ENCODE data around the gene VPS9D1. TPM values are rescaled to one million over a fixed set of nuclear protein-coding genes. Genes with fewer than 3 reads are reported as not detected.

The VPS9D1 gene, protein sequence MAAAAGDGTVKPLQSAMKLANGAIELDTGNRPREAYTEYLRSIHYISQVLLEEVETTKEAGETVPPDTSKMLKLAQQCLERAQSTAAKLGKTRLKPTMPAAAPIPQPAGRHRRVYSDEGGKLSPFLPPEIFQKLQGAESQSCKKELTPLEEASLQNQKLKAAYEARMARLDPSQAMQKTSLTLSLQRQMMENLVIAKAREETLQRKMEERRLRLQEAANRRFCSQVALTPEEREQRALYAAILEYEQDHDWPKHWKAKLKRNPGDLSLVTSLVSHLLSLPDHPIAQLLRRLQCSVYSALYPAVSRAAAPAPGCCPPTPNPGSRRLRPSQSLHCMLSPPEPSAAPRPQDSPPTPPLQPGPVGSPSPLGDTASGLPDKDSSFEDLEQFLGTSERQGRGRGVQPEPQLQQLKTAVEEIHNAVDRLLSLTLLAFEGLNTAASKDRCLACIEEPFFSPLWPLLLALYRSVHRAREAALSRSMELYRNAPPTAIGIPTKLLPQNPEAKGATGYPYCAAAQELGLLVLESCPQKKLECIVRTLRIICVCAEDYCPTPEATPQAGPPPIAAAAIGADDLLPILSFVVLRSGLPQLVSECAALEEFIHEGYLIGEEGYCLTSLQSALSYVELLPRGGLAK
- total RNA-seq: 13.3 and 14.5 TPM in 2 replicates

DNA sequence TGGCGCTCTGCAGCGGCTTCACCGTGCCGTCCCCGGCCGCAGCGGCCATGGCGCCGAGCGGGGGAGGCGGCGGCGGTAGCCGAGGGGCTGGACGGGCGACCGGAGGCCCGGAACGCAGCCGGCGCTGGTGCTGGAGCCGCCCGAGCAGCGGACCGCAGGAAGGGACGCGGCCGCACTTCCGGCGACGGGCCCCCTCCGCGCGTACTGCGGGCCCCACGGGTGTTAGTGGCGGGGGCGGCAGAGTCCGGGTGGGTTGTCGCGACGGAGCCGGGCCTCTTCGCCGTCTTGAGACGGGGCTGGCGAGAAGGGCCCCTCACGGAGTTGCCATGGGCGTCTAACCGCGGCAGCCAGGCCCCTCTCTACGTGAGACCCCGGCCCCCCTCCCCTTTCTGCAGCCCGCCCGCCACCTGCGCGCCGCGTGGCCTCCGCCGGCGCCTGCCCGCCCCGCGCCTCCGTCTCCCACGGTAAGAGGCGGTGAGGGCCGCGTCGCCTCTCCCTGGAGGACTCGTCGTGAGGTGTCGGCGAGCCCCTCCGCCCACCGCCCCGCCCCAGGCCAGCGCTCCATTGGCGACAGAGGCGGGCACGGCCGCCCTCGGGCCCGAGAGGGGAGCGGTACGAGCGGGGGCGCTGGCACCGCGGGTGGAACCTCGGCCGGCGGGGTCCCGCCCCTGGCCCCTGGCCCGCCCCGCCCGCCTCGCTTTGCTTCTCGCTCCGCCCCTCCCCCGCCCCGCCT is at the start of gene VPS9D1, which contains the start of gene ZNF276:
Gene VPS9D1, minus strand, starts transcription at position 86 of the 733 bp plus-strand sequence. Its CDS starts 37 bp downstream, at position 49.
Gene ZNF276, plus strand, starts transcription at position 725 of the 733 bp plus-strand sequence. CDS start 104 bp downstream, outside the sequence.
- peak within 1 kb of the TSS; percentile 91 for H3K27ac ChIP-seq (ENCODE audit: low read depth, low read length)
- H2AFZ ChIP-seq (ENCODE audit: low read length): peak within 1 kb of the TSS; percentile 18
- H3K36me3 ChIP-seq (ENCODE audit: insufficient read depth, low read length): peaks cover 31% of the 10 kb centered on the region
- peaks cover 32% of the 10 kb centered on the region for H4K20me1 ChIP-seq (ENCODE audit: insufficient read depth, low read length)
- peak within 1 kb of the TSS; percentile 94 for H3K4me2 ChIP-seq (ENCODE audit: insufficient read depth, low read length)
- H3K4me3 ChIP-seq (ENCODE audit: insufficient read depth, low read length): peak within 1 kb of the TSS; percentile 88
- peak; percentile 97 for DNase-seq (ENCODE audit: insufficient read length, low spot score, missing footprints)
- TF ChIP-seq, protein P1, sequence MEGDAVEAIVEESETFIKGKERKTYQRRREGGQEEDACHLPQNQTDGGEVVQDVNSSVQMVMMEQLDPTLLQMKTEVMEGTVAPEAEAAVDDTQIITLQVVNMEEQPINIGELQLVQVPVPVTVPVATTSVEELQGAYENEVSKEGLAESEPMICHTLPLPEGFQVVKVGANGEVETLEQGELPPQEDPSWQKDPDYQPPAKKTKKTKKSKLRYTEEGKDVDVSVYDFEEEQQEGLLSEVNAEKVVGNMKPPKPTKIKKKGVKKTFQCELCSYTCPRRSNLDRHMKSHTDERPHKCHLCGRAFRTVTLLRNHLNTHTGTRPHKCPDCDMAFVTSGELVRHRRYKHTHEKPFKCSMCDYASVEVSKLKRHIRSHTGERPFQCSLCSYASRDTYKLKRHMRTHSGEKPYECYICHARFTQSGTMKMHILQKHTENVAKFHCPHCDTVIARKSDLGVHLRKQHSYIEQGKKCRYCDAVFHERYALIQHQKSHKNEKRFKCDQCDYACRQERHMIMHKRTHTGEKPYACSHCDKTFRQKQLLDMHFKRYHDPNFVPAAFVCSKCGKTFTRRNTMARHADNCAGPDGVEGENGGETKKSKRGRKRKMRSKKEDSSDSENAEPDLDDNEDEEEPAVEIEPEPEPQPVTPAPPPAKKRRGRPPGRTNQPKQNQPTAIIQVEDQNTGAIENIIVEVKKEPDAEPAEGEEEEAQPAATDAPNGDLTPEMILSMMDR (IDR thresholded peaks at IDR 0.05; ENCODE audit: extremely low read depth, low read depth, low read length): no peak
- H3K9me3 ChIP-seq (ENCODE audit: low read depth, low read length): no peaks in the 10 kb centered on the region
- H3K4me1 ChIP-seq (ENCODE audit: insufficient read depth, low read length): peaks cover 26% of the 10 kb centered on the region
- H3K79me2 ChIP-seq (ENCODE audit: insufficient read depth, low read length): peaks cover 60% of the 10 kb centered on the region
- no peaks in the 10 kb centered on the region for H3K27me3 ChIP-seq (ENCODE audit: insufficient read depth, low read length)

DNA sequence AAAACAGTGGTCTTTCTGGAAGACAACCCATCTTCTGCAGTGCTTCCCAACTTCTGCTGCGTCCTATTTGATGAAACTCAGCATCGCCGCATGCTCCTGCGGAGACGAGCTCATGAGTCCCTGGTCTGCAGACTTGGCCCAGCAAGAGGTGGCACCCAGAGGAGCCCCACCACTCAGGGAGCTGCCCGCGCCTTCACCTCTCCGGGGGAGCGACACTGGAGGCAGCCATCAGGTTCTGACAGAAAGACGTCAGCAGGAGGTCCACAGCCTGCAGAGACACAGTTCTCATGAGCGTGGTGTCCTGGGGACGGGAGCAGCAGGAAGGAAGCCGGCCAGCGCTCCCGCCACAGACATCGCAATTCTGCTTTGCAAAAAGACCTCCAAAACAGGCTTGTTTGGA is 49.7 kb upstream of the VPS9D1 start:
- Histone ChIP-seq H3K27me3 (ENCODE audit: insufficient read depth, low read length) (no peaks in the 10 kb centered on the region), H3K4me3 (ENCODE audit: insufficient read depth, low read length) (no peak overlapping the region), H3K9me3 (ENCODE audit: low read depth, low read length) (no peaks in the 10 kb centered on the region), H3K4me1 (ENCODE audit: insufficient read depth, low read length) (no peaks in the 10 kb centered on the region), H3K36me3 (ENCODE audit: insufficient read depth, low read length) (peaks cover 40% of the 10 kb centered on the region), H3K4me2 (ENCODE audit: insufficient read depth, low read length) (no peak overlapping the region), H4K20me1 (ENCODE audit: insufficient read depth, low read length) (no peaks in the 10 kb centered on the region), H2AFZ (ENCODE audit: low read length) (no peak overlapping the region), H3K27ac (ENCODE audit: low read depth, low read length) (no peak overlapping the region), H3K79me2 (ENCODE audit: insufficient read depth, low read length) (no peaks in the 10 kb centered on the region)
- no peak for DNase-seq (ENCODE audit: insufficient read length, low spot score, missing footprints)
- TF ChIP-seq, protein P1 (IDR thresholded peaks at IDR 0.05; ENCODE audit: extremely low read depth, low read depth, low read length): no peak

DNA sequence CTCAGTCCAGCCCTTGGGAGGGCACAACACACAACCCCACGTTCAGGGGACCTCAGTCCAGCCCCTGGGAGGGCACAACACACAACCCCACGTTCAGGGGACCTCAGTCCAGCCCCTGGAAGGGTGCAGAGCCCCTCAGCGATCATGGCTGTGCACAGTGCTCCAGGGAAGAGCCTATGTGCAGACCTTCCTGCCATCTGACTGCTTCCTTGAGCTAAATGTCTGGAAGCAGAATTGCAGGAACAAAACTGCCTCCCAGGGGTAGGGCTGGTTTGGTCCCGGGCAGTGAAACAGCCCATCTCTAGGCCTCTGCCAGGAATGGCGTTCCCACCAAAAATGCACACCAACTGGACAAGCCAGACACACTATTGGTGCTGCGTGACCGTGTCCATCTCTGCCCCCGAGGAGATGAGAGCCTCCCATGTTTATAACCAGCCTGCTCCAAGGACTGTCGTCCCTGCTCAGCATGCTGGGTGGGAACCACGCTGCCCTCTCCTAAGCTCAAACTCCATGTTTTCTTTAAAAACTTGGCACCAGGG is 44.7 kb upstream of the VPS9D1 start:
- peak overlapping the region; percentile 88 for H2AFZ ChIP-seq (ENCODE audit: low read length)
- no peaks in the 10 kb centered on the region for H4K20me1 ChIP-seq (ENCODE audit: insufficient read depth, low read length)
- no peak overlapping the region for H3K4me3 ChIP-seq (ENCODE audit: insufficient read depth, low read length)
- no peak overlapping the region for H3K27ac ChIP-seq (ENCODE audit: low read depth, low read length)
- H3K79me2 ChIP-seq (ENCODE audit: insufficient read depth, low read length): no peaks in the 10 kb centered on the region
- no peaks in the 10 kb centered on the region for H3K9me3 ChIP-seq (ENCODE audit: low read depth, low read length)
- TF ChIP-seq, protein P1 (IDR thresholded peaks at IDR 0.05; ENCODE audit: extremely low read depth, low read depth, low read length): no peak
- peaks cover 27% of the 10 kb centered on the region for H3K36me3 ChIP-seq (ENCODE audit: insufficient read depth, low read length)
- no peaks in the 10 kb centered on the region for H3K4me1 ChIP-seq (ENCODE audit: insufficient read depth, low read length)
- no peak for DNase-seq (ENCODE audit: insufficient read length, low spot score, missing footprints)
- no peaks in the 10 kb centered on the region for H3K27me3 ChIP-seq (ENCODE audit: insufficient read depth, low read length)
- peak overlapping the region; percentile 38 for H3K4me2 ChIP-seq (ENCODE audit: insufficient read depth, low read length)

Measured in osteoblast (primary cell).